GM18508 (cell line): Measurements from ENCODE around the gene ADORA1.

Experiments used
- ATAC-seq: cut with Tn5 transposase; IDR thresholded peaks from one replicate; pipeline ENCODE4 v1.9.1; 2021; ENCODE audit warnings: moderate number of reproducible peaks; ENCODE audit not compliant: insufficient read depth, unreplicated experiment

ADORA1 gene

GRCh38 chr1:203138066-203138465, 10.5 kb downstream of the ADORA1 start:
- no peak for ATAC-seq

- no peak for ATAC-seq
Observed at GRCh38 chr1:203139976-203140475, 12.5 kb downstream of the ADORA1 start.

- no peak for ATAC-seq
Observed at GRCh38 chr1:203140743-203141520, 13.4 kb downstream of the ADORA1 start.

- ATAC-seq: no peak
Observed at GRCh38 chr1:203142124-203142523, 14.6 kb downstream of the ADORA1 start.

GRCh38 chr1:203142684-203143408, 15.3 kb downstream of the ADORA1 start:
- ATAC-seq: no peak

GRCh38 chr1:203143641-203144040, 16.1 kb downstream of the ADORA1 start:
- ATAC-seq: no peak

- no peak for ATAC-seq
Observed at GRCh38 chr1:203144661-203145060, 17.1 kb downstream of the ADORA1 start.

GRCh38 chr1:203145321-203146041, 18.0 kb downstream of the ADORA1 start:
- ATAC-seq: no peak

DNA sequence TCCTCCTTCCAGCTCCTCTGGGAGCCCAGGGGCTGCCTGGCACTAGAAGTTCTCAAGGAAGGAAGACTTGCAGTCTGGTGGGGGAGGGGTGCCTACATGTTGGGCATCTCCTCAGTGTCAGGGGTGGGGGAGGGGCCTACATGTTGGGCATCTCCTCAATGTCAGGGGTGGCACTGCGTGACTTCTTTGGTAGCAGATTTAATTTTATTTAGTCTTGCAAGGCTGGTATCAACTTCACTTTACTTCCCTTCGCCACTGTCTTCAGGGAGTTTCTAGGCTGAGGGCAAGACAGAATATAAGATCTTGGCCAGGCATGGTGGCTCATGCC, 18.5 kb downstream of the ADORA1 start:
- ATAC-seq: no peak

DNA sequence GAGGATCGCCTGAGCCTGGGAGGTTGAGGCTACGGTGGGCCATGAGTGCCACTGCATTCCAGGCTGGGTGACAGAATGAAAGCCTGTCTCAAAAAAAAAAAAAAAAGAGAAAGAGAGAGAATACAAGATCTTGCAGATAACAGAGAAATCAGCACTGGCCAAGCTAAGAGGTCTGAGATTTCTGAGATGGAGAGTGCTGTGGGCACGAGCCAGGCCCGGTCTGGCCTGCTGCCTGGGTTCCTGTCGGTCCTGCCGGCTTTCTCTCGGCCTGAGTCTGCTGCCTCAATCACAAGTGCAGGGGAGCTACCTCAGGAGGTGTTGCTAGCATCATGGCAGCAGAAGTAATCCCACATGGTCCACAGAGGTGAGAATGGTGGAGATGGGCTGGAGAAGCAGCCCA, 19.0 kb downstream of the ADORA1 start:
- no peak for ATAC-seq

DNA sequence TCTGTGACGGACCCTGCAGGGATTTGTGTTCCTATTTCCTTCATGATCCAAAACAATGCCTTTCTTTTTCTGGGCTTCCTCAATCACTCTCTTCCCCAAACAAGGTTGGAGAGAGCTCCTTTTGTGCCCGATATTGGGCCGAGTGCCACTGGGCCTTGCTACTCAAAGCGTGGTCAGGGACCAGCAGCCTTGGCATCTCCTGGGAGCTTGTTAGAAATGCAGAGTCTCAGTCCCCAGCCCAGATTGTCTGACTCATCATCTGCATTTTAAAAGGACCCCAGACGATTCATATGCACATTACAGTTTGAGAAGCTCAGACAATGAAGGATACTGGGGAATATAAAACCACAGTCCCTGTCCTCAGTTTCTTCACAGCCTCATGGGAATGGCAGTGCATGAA, 19.9 kb downstream of the ADORA1 start:
- no peak for ATAC-seq

DNA sequence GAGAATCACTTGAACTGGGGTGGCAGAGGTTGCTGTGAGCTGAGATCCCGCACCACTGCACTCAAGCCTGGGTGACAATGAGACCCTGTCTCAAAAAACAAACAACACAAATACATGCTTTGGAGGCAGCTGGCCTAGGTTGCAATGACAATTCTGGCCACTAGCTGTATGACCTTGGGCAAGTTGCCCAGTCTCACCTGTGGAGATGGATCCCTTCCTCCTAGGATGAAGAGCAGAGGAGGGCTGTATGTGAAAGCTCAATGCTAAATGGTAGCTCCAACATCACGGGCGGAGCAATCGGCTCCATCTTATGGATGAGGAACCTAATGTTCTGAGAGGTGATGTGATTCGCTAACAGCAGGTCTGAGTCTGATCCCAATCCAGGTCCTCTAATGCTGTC, 20.6 kb downstream of the ADORA1 start:
- no peak for ATAC-seq

DNA sequence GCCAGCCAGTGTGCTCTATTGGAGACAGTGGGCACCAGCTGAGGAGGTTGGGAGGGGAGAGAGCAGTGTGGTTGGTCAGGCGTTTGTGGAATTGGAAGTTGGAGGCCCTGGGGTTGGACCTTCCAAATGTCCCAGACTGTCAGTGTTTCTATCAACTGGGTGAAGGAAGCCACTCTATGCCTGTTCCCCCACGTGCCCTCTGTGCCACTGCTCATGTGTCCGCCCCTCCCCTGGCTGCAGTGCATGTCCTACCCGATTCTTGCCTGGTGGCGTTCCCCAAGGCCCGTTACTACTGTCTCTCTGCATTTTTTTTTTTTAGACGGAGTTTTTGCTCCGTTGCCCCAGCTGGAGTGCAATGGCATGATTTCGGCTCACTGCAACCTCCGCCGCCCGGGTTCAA, 21.1 kb downstream of the ADORA1 start:
- ATAC-seq: no peak

DNA sequence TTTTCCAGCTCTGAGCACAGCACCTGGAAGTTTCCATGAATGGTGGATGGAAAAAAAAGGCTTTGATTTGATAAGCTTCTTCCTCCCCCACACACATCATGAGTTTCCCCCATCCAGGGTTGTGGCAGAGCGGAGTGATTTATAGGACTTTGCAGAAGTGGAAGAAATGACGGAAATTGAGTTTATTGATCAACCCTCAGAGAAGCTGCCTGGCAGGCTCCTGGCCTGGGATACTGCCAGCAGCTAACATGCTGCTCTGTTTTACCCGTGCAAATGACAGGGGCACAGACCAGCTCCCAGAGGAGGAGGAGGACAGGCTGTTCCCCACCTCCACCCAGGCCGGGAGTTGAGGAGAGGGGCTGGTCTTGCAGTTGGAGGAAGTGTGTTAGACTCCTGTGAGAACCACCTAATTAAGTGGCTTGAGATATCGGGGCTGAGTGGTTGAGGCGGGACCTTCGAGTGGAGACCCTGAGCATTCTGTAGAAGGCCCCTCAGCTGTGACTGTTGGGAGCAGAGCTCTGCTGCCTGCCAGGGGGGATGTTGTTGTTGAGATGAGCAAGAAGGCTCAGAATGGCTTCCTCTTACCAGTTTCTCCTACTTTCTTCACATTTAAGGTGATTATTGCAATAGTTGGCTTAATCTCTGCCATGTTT, 21.8 kb downstream of the ADORA1 start:
- ATAC-seq: no peak

GRCh38 chr1:203150511-203151297, 23.2 kb downstream of the ADORA1 start:
- no peak for ATAC-seq

- no peak for ATAC-seq
Observed at GRCh38 chr1:203151362-203152157, 24.0 kb downstream of the ADORA1 start.

- ATAC-seq: no peak
Observed at GRCh38 chr1:203152158-203153034, 24.9 kb downstream of the ADORA1 start.
